Lower leg skin (tissue), 3 donors: ENCODE measurements around the gene PPP4R1.

Source experiments
- CTCF ChIP-seq, 3 donors: fragments of 450-650 bp; IDR thresholded peaks; one replicate each; pipeline ENCODE4 v1.5.1; 2016; ENCODE audit warnings: antibody characterized with exemption in 3 of 3, mild to moderate bottlenecking in 3 of 3, moderate library complexity in 2 of 3
- POLR2A ChIP-seq, 2 donors: fragments of 450-650 bp; IDR thresholded peaks; one replicate each; pipeline ENCODE4 v1.6.1; 2016 to 2017; ENCODE audit warnings: antibody characterized with exemption in 2 of 2, mild to moderate bottlenecking in 1 of 2, moderate library complexity in 1 of 2

- TF ChIP-seq CTCF (IDR thresholded peaks at IDR 0.05) (no peak), POLR2A (IDR thresholded peaks at IDR 0.05) (no peak)
Measured at GRCh38 chr18:9520666-9521065, 93.7 kb downstream of the PPP4R1 start.
